Epithelial cell of proximal tubule (primary cell): ENCODE results near the gene ERC2. TPM values are rescaled to one million over a fixed set of nuclear protein-coding genes. Genes with fewer than 3 reads are reported as not detected.
"Not testable (repeated sequence)": the region's sequence is repeated elsewhere in the genome, so short reads cannot be mapped to it uniquely, and the experiment has no call there.

Experiments
- DNase-seq: peaks from one replicate; pipeline ENCODE4 v3.0.0-alpha.2; 2011; ENCODE audit warnings: low read depth
- H3K4me3 ChIP-seq: 2 replicates; pipeline ENCODE4 v1.5.1; 2011; ENCODE audit warnings: low read depth, mild to moderate bottlenecking, low read length
- CTCF ChIP-seq: conservative IDR thresholded peaks from 2 replicates; pipeline ENCODE4 v1.5.1; 2012; ENCODE audit warnings: low read depth, mild to moderate bottlenecking, low read length
- total RNA-seq: library from RNA; depleted of rRNA; stranded (reverse); fragments of >200 nt; gene quantifications from 2 replicates; pipeline ENCODE4 v1.2.3, GENCODE V29; 2015

Gene ERC2
- total RNA-seq, 1 donor from 2014 or later: 2.7 TPM

GRCh38 chr3:56025326-56025725, 442.9 kb downstream of the ERC2 start:
- no peak for DNase-seq
- TF ChIP-seq CTCF: no peak
- H3K4me3 ChIP-seq: no peak overlapping the region

- no peak overlapping the region for H3K4me3 ChIP-seq
- DNase-seq: no peak
- TF ChIP-seq CTCF: no peak
Measured at GRCh38 chr3:56023546-56023945, 444.7 kb downstream of the ERC2 start.

- no peak for TF ChIP-seq CTCF
- DNase-seq: no peak
Measured at GRCh38 chr3:56022619-56023018, 445.6 kb downstream of the ERC2 start.

GRCh38 chr3:56019490-56020146, 448.6 kb downstream of the ERC2 start:
- DNase-seq: no peak
- no peak overlapping the region for H3K4me3 ChIP-seq
- TF ChIP-seq CTCF: no peak

More at GRCh38 chr3:56022619-56023018, 445.6 kb downstream of the ERC2 start:
- H3K4me3 ChIP-seq: no peak overlapping the region

GRCh38 chr3:56015374-56015773, 452.9 kb downstream of the ERC2 start:
- H3K4me3 ChIP-seq, DNase-seq: not testable (repeated sequence)

GRCh38 chr3:56012721-56013120, 455.5 kb downstream of the ERC2 start:
- no peak overlapping the region for H3K4me3 ChIP-seq
- no peak for TF ChIP-seq CTCF
- peak; percentile 4 for DNase-seq

- DNase-seq: peak; percentile 32
- no peak for TF ChIP-seq CTCF
- H3K4me3 ChIP-seq: no peak overlapping the region
Measured at GRCh38 chr3:56005196-56005805, 463.0 kb downstream of the ERC2 start.
